Activated T-cell treated with anti-CD3 and anti-CD28 coated beads, Interleukin-2, amount 50 U/mL, for 48 hours (primary cell): Measurements from ENCODE around the gene EFNB2.

Experiments
- DNase-seq, 2 experiments: peaks; one replicate each; pipeline ENCODE4 v3.0.0-alpha.2; 2020

The EFNB2 gene

GRCh38 chr13:106443607-106444322 is 91.7 kb downstream of the EFNB2 start:
- no peak for DNase-seq

- DNase-seq = no peak
These were observed 94.6 kb downstream of the EFNB2 start for GRCh38 chr13:106440866-106441265.
